K562 (cell line): ENCODE results near the gene CSTPP1. TPM values are rescaled to one million over a fixed set of nuclear protein-coding genes. Genes with fewer than 3 reads are reported as not detected.

Experiments used
- ARID4B ChIP-seq: sonication (generic); formaldehyde crosslinking; IDR thresholded peaks from 2 replicates; pipeline ENCODE4 v1.8.0; 2022; ENCODE audit warnings: mild to moderate bottlenecking, missing genetic modification reagents
- ATF7 ChIP-seq: fragments of 450-650 bp; IDR thresholded peaks from 2 replicates; pipeline ENCODE4 v1.7.1; 2014; ENCODE audit warnings: mild to moderate bottlenecking, moderate library complexity
- NCOR1 ChIP-seq: fragments of 450-650 bp; IDR thresholded peaks from 2 replicates; pipeline ENCODE4 v1.6.1; 2016; ENCODE audit warnings: mild to moderate bottlenecking, moderate library complexity
- ZC3H4 ChIP-seq: sonication (generic); formaldehyde crosslinking; IDR thresholded peaks from 2 replicates; pipeline ENCODE4 v1.9.0; 2021; ENCODE audit warnings: missing genetic modification reagents, borderline replicate concordance
- polyA plus RNA-seq, 8 experiments: library from polyadenylated mRNA; depleted of rRNA in 4 of 8; stranded (reverse) in 5 of 8; unstranded in 3 of 8; fragments of >200 nt; fragmentation: Nextera tagmentation in 2 of 8; fragmentation: Illumina TruSeq in 1 of 8; extraction: Ambion mirVana in 2 of 8; extraction: Trizol in 1 of 8; gene quantifications; 2 replicates each; pipeline versions ENCODE4 v1.2.1 to v1.2.3, GENCODE V29; 2011 to 2014; ENCODE audit warnings: inconsistent platforms in 1 of 8, missing spikeins in 1 of 8
- total RNA-seq, 7 experiments: library from RNA; depleted of rRNA in 6 of 7; stranded (reverse); fragments of >200 nt in 6 of 7; fragmentation: Illumina TruSeq in 2 of 7; extraction: Trizol in 2 of 7; gene quantifications; 2 replicates each; pipeline versions ENCODE4 v1.2.1 to v1.2.3, GENCODE V29; 2011 to 2021; ENCODE audit warnings: low replicate concordance in 1 of 7
- TF ChIP-seq, protein P1 (sequence below): fragments of 250-450 bp; sonication (Bioruptor Pico); IDR thresholded peaks from 2 replicates; pipeline ENCODE4 v1.4.0; 2020; ENCODE audit warnings: borderline replicate concordance

The CSTPP1 gene
- total and polyA plus RNA-seq, 9 of the 15 experiments (the other 6 are each of a cell fraction or from before 2014, with no cell fraction given) = 6.5 to 17.8 (median 9.2) TPM

- TF ChIP-seq ARID4B (CRISPR knock-in tag) (no peak), ZC3H4 (CRISPR knock-in tag) (no peak), NCOR1 (no peak), ATF7 (no peak)
- TF ChIP-seq, protein P1, sequence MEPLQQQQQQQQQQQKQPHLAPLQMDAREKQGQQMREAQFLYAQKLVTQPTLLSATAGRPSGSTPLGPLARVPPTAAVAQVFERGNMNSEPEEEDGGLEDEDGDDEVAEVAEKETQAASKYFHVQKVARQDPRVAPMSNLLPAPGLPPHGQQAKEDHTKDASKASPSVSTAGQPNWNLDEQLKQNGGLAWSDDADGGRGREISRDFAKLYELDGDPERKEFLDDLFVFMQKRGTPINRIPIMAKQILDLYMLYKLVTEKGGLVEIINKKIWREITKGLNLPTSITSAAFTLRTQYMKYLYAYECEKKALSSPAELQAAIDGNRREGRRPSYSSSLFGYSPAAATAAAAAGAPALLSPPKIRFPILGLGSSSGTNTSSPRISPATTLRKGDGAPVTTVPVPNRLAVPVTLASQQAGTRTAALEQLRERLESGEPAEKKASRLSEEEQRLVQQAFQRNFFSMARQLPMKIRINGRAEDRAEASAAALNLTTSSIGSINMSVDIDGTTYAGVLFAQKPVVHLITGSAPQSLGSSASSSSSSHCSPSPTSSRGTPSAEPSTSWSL (CRISPR knock-in tag) = no peak
- TF ChIP-seq, all 486 proteins: peak for 0
Observed at GRCh38 chr11:46952553-46952952, 16.0 kb downstream of the CSTPP1 start (continued).
